Activated CD4-positive, alpha-beta T cell treated with anti-CD3 and anti-CD28 coated beads, Interleukin-2, amount 50 U/mL, for 1 hour (primary cell): ENCODE data around the gene HIC2.
"Not testable (repeated sequence)": the region's sequence is repeated elsewhere in the genome, so short reads cannot be mapped to it uniquely, and the experiment has no call there.

Experiments
- DNase-seq: peaks from one replicate; pipeline ENCODE4 v3.0.0-alpha.2; 2020

Gene HIC2

GRCh38 chr22:21417227-21417746 is at the start of gene HIC2:
Gene HIC2, plus strand, starts transcription at chr22:21417371. Its CDS starts 25,461 bp downstream, at chr22:21442832.
- DNase-seq, result peak; percentile 3

DNA sequence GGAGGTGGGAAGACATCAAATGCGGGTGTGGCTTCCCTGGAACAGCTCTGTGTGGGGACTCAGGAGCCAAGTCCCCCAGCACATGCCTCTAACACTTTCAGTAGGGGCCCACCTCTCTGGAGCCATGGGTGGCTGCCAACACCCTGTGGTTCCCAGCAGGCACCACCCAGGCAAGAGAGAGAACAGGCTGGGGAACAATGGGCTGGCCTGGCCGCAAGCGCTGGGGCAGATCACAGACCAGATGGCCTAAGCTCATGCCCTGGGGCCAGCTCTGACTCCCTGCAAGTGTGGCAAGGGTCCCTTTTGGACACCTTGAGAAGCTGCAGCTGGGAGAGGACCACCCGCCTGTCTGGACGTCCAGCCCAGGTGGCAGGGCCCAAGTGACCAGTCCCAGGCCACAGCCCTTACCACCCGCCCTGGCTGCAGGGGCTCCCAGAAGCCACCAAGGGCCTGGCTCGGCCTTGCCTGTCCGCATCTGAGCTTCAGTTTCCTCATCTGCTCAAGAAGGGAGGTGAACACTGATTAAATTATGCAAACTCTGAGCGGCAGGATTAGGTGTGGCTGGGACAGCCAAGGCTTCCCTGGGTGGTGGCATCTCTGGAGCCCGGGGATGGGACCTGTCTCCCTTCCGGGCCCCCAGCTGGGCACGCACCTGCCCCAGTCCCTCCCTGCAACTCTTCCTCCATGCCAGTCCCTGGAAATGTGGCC is 48.4 kb upstream of the HIC2 start:
- not testable (repeated sequence) for DNase-seq

- DNase-seq, result not testable (repeated sequence)
These were observed 41.3 kb upstream of the HIC2 start for GRCh38 chr22:21375880-21376279.

- DNase-seq, result not testable (repeated sequence)
These were observed 33.3 kb upstream of the HIC2 start, which contains the start of gene RIMBP3B for GRCh38 chr22:21383701-21384467. Gene RIMBP3B, plus strand, starts transcription at chr22:21383751. Its CDS starts 108 bp downstream, at chr22:21383859.

DNA sequence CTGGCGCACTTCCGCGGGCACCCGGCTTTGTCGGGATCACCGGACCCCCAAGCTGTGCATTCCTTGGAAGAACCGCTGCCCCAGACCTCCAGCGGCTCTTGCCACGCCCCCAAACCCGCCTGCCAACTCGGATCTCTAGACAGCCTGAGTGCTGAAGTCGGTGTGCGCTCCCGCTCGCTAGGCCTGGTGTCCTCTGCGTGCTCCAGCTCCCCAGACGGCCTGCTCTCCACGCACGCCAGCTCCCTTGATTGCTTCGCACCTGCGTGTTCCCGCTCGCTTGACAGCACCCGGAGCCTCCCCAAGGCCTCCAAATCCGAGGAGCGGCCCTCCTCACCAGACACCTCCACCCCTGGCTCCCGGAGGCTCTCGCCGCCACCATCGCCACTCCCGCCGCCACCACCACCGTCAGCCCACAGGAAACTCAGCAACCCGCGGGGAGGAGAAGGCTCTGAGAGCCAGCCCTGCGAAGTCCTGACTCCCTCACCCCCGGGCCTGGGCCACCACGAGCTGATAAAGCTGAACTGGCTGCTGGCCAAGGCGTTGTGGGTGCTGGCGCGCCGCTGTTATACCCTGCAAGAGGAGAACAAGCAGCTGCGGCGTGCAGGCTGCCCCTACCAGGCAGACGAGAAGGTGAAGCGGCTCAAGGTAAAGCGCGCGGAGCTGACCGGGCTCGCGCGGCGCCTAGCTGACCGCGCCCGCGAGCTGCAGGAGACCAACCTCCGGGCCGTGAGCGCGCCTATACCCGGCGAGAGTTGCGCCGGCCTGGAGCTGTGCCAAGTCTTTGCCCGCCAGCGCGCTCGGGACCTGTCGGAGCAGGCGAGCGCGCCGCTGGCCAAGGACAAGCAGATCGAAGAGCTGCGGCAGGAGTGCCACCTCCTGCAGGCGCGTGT is 32.5 kb upstream of the HIC2 start:
- not testable (repeated sequence) for DNase-seq

- DNase-seq, result not testable (repeated sequence)
These were observed 27.7 kb upstream of the HIC2 start for GRCh38 chr22:21389480-21389879.

DNA sequence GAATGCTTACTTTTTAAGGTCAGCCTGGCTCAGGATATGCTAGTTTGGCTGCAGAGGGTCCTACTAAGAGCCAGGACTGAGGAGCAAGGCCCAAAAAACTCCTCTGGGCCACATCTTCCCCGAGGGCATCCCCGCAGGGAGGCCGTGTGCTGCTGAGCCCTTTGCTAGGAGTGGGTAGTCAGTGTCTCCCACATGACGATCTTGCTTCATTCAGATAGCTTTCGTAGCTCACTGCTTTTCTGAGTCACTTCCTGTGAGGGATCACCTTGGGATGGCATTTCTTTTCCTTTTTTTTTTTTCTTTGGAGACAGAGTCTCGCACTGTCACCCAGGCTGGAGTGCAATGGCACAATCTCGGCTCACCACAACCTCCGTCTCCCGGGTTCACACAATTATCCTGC is 27.2 kb upstream of the HIC2 start:
- not testable (repeated sequence) for DNase-seq

DNA sequence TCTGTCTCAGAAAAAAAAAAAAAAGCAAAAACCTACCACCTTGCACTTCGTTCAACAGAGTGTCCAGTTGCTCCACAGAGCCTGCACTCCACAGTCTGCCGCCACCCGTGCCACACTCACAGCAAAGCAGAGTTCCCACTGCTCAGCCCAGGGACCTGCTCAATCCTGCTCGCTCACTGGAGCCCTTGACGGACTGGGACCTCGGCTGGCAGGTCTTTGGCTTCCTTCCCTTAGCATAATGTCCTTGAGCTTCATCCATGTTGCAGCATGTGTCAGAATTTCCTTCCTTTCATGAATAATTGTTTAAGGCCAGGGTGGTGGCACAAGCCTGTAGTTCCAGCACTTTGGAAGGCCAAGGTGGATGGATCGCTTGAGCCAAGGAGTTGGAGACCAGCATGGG is 22.6 kb upstream of the HIC2 start:
- not testable (repeated sequence) for DNase-seq

DNA sequence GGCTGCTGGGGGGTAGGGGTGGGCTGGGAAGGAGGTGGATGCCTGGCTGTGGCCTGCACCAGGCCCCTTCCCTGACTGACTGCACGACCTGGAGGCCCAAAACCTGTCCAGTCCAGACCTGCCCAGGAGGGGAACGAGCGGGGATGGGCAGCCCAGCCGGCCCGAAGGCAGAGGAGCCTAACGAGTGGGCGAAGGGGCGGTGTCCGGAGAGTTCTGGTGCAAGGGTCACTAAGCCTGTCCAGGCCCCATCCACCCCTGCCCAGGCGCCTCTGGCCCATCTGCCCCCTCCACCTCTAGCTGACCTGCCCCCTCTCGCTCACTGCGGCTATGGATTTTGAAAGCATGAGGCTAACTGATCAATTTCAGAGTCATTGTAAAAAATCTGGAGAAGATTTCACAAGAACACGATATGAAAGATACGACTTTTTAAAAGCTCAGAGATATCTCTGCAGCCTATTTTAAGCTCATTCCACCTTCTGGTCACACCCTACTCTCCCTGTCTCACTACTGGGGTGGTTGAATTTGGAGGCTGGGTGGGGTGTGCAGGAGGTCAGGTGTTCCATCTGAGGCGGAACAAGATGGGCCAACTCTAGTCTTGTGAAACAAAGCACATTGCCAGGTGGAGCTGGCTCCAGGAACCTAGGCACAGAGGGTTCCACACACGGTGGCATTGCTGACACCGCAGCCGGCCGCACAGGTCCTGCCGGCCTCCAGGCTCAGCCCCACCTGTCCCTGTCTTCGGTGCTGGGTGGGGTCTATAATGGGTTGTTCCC is 15.8 kb upstream of the HIC2 start:
- not testable (repeated sequence) for DNase-seq

DNA sequence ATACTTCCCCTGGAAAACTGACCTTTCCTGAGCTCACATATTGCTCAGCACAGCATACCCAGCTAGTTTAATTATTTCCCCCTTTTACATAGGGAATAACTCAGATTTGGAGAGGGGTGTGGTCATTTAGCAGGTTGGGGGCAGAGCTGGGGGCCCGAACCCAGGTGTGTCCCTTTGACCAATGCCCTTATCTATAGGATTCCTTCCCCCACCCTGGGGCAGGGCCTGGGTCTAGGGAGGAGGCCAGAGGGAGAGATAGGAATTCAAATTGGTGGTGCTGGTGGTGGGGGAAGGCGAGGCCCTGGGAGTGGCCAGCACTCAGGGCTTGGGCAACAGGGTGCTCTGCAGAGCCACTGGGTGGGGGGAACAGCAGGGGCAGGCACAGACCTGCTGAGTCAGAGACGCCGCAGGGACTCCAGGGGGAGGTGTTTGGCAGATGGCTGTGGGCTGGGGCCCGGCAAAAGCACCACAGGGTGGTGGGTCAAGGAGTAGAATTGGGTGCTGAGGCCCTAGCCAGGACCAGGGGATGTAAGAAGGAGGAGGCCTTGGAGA is 14.3 kb upstream of the HIC2 start:
- not testable (repeated sequence) for DNase-seq

DNA sequence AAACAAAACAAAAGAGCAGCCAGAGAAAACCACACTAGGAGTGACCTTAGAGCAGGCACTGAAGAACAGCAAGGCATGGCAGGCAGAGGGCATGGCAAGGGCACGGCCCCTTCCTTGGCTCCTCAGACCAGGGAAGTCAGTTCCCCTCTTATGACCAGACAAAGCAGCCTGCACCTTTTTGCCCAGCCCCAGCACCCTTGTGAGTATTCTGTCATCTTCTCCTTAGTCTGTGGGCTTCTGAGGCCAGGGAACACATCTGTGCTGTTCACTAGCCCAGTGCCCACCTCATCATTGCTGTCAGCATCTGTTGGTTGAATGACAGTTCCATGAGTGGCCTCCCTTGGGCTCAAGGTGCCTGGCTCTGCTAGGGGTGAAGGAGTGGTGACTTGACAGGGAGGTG is 10.0 kb upstream of the HIC2 start:
- DNase-seq, result not testable (repeated sequence)

- not testable (repeated sequence) for DNase-seq
These were observed 9.4 kb upstream of the HIC2 start for GRCh38 chr22:21407792-21408191.

DNA sequence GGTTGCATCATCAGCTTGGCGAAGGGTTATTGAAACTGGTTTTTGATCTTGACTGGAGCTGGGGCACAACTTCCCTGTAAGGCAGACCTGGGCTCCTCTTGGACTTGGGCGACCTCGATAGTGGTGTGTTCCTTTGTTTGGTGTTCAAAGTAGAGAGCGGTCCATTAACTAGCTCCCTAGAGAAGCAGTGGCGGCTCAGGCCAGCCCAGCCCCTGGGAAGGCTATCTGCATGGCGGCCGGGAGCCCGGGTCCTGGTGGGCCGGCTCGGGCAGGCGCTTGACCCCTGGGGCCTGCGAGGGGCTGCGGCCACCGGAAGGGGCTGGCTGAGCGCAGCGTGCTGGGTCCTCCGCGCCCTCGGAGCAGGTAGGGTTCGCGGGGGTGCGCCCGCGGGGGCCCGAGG is 796 bp upstream of the HIC2 start:
- DNase-seq, result not testable (repeated sequence)

- not testable (repeated sequence) for DNase-seq
These were observed 682 bp downstream of the HIC2 start for GRCh38 chr22:21417853-21418252.

GRCh38 chr22:21418974-21419638 is 1.9 kb downstream of the HIC2 start:
- DNase-seq, result not testable (repeated sequence)

DNA sequence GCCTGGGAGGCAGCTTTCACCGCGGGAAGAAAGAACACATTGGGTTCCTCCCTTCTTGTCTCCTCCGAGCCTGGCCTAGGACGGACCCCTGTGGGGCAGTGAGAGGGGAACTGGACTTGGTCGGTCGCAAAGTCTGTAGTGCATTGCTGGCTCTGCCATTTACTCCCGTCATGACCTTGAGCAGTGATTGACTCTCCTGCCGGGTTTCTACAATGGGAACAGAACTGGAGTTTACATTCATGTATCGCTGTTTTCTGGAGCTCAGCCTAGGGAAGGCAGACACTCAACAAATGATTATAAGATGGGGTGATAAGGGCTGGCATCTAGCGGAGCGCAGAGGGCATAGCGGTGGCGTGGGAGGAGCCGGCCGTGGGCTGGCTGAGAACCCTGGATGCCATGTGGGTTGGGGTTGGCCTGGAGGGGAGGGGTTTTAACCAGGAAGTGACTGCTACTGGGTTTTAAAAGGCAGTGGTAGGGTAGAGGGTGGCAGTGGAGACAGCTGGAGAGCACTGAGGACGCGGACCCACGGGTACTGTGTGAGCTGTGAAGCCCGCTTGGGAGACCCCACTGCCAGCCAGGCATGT is 3.1 kb downstream of the HIC2 start:
- not testable (repeated sequence) for DNase-seq

GRCh38 chr22:21424084-21424709 is 7.0 kb downstream of the HIC2 start:
- not testable (repeated sequence) for DNase-seq

DNA sequence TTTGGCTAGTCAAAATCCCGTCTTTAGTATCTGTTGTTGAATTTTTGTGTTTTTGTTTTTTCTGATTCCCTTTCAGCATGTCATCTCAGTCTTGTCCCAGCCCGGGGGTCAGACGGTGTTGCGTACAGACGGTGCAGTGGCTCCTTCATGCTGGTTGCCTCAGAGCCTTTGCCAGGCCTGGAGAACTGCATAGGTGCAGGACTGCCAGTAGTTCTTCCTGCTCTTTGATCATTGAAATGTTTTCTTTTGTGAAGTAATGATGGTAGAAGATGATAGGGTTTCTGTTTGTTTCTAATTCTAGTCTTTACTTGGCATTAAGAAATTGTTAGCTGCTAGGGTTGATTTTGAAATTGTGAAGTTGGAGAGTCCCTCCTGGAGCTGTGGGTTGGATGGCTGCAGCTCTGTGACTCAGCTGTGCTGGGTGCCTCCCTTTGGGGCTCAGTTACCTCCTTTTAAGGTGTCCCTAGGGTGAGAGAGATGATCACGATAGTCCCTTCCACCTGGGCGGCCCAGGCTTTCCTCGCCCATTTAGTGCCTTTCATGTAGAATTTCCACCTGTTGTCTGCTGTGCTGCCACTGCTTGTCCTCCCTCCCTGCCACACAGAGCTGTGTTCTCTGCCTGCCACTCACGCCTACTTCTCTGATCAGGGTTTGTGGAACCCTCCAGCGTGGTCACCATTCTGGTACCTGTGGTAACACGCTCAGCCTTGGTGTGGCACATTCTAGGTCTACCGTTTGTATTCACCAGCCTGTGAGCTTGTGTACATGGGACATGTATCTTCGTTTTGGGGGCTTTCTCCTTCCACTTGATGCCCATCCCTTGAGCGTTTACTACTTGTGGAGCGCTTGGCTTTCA is 17.4 kb downstream of the HIC2 start:
- DNase-seq, result not testable (repeated sequence)
